Stimulated activated CD4-positive, alpha-beta T cell treated with anti-CD3 and anti-CD28 coated beads, TNF-alpha, amount 100 ng/mL, for 4 hours (primary cell): Measurements from ENCODE around the gene VSTM1.

Experiments
- DNase-seq, 3 experiments: peaks; one replicate each; pipeline ENCODE4 v3.0.0-alpha.2; 2020; ENCODE audit warnings: low read depth in 3 of 3

VSTM1 gene

DNA sequence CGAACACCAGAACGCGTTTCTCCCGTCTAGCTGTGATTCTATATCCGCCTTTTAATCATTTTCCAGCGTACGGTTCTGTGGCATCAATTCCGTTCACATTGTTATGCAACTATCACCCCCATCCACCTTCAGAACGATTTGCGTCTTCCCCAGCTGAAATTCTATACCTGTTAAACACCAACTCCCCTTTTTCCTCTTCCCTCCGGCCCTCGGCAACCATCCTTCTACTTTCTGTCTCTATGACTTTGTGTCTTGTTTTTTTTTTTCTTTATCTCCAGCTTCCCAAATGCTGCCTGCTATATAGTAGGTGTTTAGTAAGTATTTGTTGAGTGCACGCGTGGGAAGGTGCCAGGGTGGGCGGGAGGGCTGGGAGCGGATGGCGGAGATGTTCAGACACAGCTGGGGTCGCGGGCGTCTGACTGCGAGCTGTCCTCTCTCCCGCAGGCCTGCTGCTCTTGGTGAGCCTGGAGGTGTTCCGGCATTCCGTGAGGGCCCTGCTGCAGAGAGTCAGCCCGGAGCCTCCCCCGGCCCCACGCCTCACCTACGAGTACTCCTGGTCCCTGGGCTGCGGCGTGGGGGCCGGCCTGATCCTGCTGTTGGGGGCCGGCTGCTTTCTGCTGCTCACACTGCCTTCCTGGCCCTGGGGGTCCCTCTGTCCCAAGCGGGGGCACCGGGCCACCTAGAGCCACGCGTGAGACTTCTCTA lies 52.0 kb downstream of the VSTM1 start:
- no peak for DNase-seq

GRCh38 chr19:54010474-54010873 lies 53.2 kb downstream of the VSTM1 start:
- no peak for DNase-seq

- DNase-seq: no peak
Measured at GRCh38 chr19:54009440-54009839, 54.3 kb downstream of the VSTM1 start.

DNA sequence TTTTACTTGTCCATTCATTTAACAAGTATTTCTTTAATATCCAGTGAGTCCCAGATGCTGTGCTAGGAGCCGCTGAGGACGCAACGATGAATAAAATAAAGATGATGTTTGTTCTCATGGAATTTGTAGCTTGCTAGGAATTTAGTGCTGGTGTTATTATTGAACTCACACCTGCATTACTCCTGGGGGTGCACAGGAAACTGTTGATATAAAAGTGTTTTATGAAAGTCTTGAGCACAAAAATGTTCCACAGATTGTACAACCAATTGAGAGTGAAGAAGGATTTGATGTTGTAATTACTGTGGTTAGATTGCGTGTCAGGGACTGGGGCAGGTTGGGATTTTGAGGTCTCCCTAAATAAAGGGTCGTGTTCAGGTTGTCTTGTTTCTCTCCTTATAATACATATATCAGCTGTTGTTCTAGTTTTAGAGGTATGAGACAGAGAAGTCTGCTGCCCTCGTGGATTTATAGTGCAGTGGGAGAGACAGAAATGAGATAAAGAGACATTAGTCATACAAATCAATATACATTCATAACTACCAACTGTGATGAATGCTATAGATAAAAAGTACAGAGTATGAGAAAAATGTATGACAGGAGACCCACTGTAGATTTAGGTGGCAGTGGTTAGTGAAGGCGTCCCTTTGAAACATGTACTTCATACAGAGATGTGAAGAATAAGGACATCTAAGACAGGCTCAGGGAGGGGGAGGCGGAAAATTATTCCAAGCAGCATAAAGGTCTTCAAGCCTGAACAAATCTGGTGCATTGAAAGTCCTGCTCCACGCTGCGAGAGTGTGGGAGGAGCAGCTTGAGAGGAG lies 61.0 kb downstream of the VSTM1 start:
- no peak for DNase-seq

GRCh38 chr19:54001496-54001895 lies 62.2 kb downstream of the VSTM1 start:
- no peak for DNase-seq

GRCh38 chr19:53999694-54000093 lies 64.0 kb downstream of the VSTM1 start:
- no peak for DNase-seq

- DNase-seq: no peak
Measured at GRCh38 chr19:53998223-53998622, 65.5 kb downstream of the VSTM1 start.

DNA sequence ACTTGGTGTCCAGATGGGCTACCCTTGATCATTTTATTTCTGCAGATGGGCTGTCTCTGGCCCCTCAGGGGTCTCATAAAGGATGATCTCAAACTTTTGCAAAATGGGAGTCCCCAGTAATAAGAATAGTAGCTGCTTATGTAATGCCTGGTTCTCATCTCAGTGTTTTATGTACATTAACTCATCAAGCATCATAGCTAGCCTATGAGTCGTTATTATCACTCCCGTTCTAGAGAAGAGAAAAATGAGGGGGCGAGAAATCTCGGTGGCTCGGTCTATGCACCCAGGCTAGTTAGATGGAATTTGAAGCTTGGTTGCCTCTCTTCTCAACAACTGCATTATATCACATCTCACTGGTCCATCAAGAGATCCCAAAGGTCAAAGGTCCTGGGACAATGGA lies 68.9 kb downstream of the VSTM1 start:
- no peak for DNase-seq

- DNase-seq: no peak
Measured at GRCh38 chr19:53993448-53993847, 70.2 kb downstream of the VSTM1 start.

GRCh38 chr19:53992815-53993214 lies 70.9 kb downstream of the VSTM1 start:
- DNase-seq: no peak

DNA sequence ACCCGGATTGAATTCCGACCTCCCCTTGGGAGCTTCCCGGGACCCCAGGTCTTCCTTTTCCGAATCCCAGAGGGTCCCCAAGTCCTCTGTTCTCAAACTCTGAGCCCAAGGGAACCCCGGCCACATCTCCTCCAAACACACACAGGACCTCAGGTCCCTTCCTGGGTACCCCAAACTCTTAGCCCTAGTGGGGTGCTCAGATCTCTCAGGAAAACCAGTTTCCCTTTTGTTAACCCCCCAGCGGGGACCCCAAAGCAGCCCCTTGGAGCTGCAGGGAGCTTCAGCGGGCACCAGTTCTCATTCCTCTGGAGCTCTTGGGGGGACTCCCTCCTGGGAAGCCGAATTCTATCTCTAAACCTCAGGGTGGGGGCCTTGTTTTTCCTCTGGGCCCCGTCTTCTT lies 71.5 kb downstream of the VSTM1 start:
- no peak for DNase-seq

- DNase-seq: no peak
Measured at GRCh38 chr19:53991224-53992113, 72.2 kb downstream of the VSTM1 start, which contains the start of gene CACNG6. Gene CACNG6 (plus strand): TSS chr19:53991637. CDS start chr19:53992878, 1,241 bp downstream.
